Measurements from ENCODE around the gene IFT43.

IFT43 gene

DNA sequence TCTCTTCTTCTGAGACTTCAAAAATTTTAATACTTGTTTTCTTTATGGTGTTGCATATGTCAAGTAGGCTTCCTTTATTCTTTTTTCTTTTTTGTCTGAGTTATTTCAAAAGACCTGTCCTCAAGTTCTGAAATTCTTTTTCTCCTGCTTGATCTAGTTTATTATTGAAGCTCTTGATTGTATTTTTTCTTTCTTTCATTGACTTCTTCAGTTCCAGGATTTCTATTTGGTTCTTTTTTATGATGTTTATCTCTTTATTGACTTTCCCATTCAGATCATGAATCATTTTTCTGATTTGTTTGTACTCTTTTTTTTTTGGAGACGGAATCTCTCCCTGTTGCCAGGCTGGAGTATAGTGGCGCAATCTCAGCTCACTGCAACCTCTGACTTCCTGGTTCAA lies 34.1 kb downstream of the IFT43 start:
- DNase-seq = no peak

DNA sequence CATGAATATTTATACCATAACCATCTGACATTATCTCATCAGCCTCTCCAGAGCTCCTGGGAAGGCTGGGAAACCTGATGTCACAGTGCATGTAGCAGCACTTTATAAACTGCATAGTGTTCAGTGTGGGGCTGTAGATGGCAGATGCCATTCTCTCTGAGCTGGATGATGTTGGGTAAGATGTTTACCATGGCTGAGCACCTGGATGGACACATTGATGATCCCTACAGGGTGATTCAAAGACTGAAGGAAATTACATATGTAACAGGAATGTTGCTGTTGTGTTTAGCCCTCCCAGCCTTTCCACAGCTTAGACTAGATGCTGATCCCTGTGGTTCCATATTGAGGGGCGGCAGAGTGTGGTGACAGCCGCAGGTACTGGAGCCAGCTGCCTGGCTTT lies 37.4 kb downstream of the IFT43 start:
- no peak for DNase-seq

DNA sequence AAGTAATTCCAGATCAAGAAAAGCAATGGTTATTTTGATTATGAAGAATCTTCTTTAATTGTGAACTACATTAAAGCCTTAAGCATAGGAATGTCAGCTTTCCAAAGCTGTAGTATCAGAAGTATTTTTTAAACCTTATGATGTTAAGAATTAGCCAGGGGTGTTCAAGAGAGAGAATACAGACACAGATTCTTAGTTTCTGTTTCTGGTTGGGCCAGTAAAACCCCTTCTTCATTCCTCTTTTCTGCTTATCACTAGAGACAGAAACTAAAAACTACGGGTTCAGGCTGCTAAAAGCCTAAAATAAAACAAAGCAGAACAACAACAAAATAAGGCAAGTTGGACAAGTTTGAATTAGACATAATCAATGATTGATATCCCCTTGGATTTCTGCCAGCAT lies 38.2 kb downstream of the IFT43 start:
- DNase-seq = no peak

DNA sequence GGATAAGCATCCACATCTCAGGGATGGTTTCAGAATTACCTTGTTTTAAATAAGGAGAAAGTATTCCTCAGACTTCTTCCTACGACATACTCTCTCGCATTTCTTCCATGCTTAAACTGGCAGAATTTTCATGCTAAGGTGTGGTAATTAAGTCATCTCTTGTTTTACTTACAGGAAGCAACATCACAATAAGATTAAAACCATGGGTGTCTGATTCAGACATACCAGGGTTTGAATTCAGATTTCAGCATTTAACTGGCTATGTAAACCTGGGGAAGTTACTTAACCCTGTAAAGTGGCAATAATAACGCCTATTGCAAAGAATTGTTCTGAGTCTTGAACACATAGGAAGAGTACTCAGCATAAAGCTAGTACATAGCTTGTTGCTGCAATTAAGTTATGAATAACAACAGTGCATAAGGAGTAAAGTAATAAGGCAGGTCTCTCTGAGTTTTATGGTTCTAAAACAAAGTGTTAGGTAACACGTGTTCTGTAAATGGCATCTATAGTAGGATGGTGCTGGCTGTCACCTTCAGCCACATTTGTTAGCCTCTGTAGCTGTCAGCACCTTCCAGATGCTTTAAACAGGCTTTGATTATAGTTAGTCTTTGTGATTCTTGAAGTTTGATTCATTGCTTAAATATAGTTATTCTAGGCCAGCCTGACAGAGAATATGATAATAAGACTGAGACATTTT lies 38.8 kb downstream of the IFT43 start:
- DNase-seq = no peak

DNA sequence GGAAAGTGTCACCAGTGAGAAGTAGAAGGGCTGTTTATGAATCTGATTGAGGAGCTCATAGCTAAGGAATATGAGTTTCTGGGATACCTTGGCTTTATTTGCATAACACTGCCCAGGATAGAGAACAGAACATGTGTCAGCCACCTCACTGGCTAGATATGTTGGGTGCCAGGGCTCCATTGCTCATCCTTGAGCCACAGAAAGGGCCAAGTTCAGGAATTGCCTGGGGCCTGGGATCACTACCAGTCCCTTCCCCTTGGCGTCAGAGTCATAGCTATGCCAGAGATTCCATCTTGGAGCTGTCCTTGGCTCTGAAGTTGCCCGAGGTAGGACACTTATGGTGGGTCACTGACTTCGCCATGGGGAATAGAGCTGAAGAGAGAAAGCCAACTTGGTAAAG lies 49.0 kb downstream of the IFT43 start:
- no peak for DNase-seq

DNA sequence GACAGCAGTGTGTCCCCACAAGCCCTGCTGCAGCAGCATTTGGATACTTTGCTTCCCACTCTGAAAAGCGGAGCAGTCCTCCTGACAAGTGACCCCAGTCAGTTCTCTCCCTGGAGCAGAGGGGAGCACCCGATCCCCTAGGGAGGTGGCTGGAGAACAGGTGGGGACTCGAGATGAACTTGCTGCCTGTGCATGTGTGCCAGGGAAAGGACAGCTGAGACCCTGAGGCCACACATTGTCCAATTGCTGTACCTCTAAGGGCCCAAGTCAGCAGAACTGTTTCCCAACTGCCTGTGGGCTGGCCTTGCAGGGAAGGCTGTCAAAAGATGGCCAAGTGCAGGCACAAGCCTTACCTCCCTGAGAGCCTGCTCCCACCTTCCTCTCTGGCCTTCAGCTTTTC lies 55.1 kb downstream of the IFT43 start:
- no peak for DNase-seq

DNA sequence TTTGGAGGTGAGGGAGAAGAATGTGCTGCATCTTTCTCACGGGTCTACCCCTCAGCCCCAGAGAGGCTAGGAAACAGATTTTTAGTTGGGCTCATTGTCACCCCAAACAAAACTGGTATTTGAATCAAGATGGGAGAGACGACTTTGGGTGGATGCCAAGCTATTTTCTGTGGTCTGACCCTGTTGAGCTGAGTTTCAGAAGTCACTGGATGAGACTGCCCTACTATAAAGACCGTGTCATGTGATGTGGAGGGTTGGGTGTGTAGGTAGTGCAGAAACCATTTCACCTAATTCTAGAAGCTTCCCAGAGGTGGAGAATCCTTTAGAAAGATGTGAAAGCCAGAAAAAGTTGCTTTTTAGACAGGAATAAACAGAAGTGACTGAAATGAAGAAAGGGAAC lies 60.2 kb downstream of the IFT43 start:
- no peak for DNase-seq

DNA sequence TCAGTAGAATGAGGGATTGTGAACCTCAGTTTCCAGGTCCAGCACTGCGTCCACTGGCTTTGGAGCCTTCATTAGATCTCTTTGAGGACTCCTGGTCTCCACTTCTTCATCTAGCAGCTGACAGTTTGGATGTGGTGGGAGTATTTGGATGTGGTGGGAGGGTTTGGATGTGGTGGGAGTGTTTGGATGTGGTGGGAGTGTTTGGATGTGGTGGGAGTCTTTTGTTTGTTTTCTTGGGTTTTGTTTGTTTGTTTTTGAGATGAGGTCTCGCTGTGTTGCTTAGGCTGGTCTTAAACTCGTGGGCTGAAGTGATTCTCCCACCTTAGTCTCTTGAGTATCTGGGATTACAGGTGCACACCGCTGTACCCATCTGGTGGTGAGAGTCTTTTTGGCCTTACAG lies 64.7 kb downstream of the IFT43 start:
- no peak for DNase-seq

DNA sequence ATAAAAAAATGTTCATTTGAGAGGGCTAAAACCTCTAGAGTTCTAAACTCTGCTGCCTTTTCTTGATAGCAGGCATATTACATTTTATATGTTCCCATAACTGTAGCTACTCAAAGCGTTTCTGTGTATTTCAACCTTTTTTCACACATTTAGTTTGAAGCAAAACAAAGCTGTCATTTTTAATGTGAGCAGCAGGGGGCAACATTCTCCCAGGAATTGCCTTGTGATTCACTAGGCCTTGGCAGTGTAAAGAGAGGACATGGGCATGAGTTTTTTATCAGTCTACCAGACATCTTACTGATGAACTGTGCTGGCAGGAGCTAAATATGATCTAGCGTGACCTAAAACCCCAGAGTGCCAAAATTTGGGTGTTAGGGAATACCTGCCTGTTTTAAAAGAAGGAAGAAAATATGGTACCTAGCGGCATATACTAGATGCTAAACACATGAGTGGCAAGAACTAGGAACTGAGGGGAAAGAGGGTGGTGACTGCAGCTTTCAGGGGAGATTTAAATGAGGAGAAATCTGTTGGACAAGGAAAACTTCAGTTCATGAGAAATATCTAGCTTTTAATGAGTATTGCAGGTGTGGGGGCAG lies 65.3 kb downstream of the IFT43 start:
- peak; percentile 9 for DNase-seq

DNA sequence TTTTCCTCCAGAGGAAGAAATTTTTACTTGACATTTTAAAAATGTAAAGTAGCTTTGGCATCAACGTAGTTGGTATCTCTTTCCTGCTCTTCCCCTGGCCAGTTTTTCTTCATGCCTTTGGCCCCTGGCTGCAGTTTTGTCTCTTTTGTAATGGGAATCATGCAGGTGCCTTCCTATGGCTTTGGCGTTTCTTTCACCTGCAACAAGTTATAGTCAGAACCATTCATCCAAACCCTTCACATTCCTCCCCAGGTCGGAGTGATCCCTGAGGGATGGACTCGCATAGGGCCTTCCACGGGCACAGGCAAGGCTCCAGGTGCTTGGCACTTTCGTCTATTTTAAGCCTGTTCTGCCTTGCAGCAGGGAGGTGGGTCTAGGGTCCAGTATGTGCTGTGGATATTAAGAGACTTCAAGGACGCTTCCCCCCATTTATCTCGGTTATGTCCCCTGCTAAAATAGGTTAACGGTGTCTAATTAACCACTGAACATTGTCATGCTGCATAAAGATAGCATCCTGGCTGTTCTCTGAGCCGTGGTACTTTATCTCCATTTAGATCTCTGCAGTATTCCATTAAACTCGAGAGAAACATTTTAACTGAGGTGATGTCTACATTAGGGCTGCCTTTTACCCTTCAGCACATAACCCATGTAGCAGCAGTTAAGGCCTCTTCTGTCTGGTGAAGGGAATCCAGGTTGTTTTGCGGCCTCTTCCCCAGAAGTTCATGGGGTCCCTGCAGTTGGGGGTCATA lies 66.3 kb downstream of the IFT43 start:
- no peak for DNase-seq

DNA sequence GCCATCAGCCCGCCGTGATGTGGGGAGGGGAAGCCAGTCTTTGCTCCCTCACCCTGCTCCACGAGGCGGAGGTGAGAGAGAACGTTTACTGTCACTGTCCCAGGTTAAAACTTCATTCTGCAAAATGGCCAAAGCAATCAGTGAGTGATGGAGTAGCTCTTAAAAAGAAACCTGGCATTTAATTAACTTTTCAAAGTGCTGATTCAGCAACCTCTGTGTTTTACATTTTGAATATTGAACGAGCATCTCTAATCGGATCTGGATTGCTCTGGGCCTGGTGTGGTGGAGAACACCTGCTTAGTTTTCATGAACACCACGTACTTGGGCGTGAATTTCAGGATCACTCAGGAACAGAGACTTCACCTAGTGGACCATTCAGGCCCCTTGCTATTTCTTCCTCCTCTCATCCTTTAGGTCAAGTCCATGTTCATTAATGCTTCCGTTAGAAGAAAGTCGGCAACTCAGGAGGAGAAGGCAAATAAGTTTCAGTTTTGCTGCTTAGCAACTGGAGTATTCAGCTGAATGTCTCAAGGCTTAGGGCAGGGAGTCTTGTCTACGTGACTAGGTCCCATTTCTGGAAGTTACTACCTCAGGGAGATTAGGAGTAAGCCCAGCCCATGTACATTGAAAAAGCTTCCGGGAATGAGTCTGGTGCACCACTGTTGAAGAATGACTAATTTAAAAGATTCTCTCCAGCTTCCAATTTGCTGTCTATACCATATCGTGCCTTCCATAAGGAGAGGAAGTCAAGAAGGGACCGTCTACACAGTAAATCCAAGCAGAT lies 68.2 kb downstream of the IFT43 start:
- no peak for DNase-seq

DNA sequence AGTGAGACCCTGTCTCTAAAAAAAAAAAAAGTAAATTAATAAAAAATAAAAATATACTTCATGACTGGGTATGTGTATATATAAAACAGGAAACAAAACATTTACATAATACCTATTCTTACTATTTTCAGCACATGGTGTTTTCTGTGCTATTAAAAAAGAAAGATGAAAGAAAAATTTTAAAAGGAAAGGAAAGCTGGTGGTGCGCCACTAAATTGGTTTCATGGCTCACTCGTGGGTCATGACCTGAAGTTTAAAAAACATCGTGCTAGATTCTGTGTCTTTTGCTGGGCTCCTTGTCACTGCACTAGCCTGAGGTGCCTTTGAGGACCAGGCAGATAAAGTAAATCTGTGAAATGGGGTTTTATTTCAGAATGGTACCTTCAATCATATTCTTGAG lies 69.8 kb downstream of the IFT43 start:
- no peak for DNase-seq

DNA sequence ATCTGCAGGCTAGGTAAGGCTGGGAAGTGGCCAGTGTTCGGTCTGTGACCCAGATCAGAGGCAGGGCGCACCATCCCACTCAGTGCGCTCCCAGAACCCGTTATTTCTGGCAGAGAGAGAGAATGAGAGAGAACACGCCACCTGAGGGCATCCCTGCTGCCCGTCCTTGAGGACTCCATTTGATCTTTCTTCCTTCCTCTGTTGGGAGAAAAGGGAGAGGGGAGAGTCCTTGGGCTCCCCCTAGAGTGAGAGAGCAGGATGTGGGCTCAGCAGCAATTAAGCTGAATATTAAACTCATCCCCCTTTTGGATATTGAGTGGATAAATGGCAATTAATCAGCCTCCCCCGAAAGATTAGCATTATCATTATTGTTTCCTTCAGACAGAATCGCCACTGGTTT lies 70.6 kb downstream of the IFT43 start:
- no peak for DNase-seq

DNA sequence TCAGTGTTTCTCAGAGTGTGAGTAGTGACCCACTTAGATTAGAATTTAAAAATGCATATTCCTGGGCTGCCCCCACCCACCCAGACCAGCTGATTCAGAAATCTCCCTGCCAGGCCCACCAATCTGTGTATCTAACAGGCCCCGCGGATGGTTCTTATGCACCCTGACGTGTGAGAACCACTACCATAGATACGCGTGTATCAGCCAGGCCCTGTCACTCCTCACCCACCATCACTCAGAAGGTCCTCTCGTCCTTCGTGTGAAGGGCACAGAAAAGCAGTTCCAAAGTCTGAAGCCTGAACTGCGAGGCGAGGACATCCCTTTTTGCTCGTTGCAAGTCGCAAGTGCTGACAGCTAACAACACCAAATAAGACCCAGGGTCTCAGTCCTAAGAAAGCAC lies 72.4 kb downstream of the IFT43 start:
- DNase-seq = no peak

DNA sequence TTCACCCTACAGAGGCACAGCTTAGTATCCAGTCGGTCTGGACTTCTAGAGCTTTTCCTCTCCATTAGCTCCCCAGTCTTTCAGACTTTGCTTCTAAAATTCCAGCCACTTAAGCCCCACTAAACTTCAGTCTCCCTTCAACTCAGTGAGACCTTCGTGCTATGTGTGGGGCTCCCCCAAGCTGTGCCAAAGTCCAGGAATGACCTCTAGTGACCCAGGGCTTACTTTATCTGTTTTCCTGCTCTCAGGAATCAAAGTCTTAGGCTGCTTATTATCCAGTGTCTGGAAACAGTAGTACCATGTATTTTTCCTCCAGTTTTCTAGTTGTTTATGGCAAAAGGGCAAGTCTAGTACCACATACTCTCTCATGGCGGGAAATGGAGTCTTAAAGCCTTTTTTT lies 77.8 kb downstream of the IFT43 start:
- no peak for DNase-seq

DNA sequence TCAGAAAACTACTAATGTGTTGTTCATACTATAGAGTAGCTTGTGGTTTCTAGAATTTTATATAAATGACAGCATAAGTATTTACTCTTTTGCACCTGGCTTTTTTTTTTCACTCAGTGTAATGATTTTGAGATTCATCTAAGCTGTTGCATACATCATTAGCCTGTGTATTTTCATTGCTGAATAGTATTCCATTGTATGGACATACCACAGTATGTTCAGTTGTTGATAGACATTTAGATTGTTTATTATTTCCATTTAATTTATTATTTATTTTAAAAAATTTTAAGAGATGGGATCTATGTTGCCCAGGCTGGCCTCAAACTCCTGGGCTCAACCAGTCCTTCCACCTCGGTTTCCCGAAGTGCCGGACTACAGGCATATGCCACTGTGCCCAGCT lies 80.0 kb downstream of the IFT43 start:
- DNase-seq = no peak

DNA sequence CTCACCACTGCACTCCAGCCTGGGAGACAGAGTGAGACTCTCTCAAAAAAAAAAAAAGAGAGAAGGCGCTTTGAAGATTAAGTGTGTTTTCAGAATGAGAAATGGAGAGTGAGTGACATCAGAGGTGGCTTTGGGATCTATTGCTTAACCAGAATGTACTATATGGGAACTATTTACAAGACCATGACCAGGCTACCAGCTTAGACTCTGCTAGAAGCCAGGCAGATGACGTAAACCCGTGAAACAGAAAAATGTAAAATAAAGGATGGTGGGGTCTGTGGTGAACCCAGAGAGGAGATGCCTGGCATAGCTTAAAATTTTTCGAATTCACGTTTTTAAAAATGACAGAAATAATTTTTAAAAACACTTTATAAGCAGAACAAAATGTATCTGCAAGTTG lies 82.0 kb downstream of the IFT43 start:
- DNase-seq = no peak

DNA sequence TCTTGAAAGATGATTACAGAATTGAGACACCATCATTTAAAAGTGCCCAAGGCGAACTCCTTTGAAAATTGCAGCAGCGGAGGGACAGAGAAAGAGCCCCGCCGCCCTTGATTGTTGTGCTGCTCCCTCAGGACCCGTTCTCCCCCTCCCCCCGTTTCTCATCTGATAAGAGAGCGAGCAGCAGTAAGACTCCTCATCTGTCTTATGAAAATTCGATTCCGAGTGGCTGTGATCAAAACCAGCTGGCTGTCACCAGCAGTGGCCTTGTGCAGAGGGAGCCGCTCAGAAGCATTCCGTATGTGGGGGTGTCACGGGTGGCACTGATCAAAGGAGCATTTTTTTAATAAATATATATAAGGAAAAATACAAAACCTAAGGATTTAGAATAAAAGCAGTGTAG lies 88.2 kb downstream of the IFT43 start:
- DNase-seq = no peak

DNA sequence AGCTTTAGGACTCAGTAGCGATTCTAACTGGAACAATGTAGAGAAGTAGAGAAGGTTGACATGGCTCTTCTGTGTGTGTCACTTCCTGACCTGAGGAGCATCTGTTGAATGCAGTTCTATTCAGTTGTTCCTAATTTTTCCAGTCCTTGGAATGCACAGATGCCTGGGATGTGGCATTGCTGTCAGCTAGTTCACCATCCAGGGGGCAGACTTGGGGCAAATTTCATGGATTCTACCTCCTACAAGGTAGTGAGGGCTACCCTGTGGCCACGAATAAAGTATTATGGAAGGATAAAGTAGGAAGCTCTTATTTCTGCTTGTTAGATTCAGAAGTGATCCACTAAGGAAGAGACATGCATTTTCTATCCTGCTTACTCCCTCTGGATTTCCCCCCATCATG lies 91.8 kb downstream of the IFT43 start:
- no peak for DNase-seq

DNA sequence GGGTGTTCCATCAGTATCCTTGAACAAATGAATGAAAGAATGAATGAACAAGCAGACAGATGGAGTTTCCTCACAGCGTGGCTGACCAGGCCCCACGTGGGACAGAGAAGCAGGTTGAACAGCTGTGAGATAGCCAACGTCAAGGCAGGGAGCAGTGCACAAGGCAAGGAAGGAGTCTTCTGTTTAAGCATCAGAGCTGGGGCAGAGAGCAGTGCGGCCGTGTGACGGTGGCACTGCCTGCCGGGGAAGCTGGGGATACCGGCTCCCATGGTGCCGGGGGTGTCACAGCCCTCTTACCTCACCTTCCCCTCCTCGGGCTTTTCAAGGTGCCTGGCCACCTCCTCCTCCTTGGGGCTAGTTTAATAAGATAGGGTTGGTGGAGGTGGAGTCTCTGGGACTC lies 92.9 kb downstream of the IFT43 start:
- DNase-seq = no peak

DNA sequence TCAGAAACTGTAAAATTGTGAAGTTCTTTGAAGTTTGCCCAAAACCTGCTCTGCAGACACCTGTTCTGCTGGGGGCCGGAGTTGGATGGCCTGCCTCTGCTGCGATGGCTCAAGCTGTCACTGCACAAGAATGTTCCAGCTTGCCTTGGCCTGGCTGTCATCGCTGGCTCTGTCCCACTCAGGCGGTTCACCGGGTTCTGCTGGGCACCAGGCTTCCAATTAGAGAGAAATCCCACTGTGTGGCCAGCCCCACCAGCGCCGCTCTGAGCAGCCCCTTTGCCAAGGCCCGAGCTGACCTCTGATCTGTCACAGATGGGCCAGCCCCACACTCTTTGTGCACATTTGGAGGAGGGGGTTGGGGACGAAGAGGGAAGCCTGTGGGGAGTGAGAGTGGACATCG lies 94.5 kb downstream of the IFT43 start:
- no peak for DNase-seq

DNA sequence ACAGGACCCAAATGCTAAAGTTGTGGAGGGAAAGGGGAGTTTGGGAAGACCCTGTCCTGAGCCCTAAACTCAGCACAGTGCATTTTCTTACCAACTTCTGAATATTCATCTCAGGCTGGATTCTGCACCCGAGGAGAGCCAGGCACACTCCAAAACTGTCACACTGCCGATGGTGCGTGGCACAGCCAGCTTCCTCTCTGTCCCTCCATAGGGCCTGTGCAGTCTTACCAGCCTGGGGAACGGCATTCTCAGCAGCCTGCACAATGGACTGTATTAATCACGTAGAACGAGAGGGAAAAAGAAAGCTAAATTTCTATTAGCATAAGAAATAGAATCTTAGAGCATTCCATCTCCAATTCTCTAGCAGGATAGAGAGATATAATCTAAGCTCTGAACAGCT lies 94.9 kb downstream of the IFT43 start:
- no peak for DNase-seq

DNA sequence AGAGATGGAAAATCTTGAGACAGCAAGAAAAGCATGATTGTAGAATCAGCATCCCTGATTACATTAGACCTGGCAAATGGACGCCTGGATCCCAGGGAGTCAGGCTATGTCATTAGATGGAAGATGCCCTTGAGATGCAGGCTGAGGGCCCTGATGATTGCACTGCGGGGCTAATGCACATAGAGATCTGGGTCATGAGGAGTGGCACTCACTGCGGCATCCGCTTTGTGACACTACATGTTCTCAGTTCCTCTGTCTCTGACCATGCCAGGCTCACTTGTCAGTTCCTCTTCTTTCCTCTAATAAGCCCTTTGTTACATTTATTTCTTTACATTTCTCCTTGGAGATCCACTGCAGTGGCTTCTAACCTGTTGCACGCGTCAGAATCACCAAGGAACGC lies 96.1 kb downstream of the IFT43 start:
- DNase-seq = no peak

Measured in NCI-H446 treated with DMSO at 0.1 percent for 48 hours (cell line).